VCaP (cell line): Measurements from ENCODE around the gene POLR3C.

Experiments used
- H3K27ac ChIP-seq: fragments of 450-650 bp; 2 replicates; pipeline ENCODE4 v1.5.1; 2017
- TF ChIP-seq, protein P1 (sequence below): fragments of 450-650 bp; conservative IDR thresholded peaks from 2 replicates; pipeline ENCODE4 v1.5.1; 2017; ENCODE audit warnings: mild to moderate bottlenecking, moderate library complexity

POLR3C gene

DNA sequence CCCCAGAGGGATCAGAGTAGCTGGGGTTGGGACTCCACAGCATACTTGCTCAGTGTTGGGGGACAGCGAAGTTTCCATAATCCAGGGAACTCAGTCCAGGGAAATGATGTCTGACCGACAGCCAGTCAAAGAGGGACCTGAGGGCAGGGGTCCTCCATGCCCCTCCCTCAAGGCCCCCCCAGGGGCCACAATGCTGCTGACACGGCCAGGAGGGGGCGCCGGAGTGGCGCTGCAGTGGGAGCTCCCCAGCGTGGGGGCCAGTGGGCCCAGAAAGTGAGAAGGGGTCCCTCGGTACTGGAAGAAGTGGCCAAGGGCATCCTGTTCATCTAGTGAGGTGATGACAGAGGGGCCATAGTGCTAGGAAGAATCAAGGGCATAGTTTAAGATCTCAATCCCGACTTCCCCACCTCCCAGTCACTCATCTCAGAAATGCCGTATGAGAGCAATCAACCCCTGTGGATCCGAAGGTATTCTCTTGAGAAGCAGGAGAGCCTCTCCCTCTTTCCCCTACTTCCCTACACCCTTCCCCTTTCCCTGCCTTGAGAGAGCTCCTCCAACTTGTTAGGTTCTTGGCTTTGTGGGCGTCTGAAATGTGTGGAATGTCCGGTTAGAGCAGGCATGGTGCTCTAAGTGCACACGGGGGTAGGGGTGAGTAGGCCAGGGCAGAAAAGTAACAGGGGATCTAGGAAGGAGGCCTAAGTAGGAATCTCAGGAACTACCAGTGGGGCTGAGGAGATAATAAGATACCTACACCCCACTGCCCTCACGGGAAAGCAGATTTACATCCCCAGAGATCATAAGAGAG is 25.6 kb downstream of the POLR3C start:
- TF ChIP-seq, protein P1, sequence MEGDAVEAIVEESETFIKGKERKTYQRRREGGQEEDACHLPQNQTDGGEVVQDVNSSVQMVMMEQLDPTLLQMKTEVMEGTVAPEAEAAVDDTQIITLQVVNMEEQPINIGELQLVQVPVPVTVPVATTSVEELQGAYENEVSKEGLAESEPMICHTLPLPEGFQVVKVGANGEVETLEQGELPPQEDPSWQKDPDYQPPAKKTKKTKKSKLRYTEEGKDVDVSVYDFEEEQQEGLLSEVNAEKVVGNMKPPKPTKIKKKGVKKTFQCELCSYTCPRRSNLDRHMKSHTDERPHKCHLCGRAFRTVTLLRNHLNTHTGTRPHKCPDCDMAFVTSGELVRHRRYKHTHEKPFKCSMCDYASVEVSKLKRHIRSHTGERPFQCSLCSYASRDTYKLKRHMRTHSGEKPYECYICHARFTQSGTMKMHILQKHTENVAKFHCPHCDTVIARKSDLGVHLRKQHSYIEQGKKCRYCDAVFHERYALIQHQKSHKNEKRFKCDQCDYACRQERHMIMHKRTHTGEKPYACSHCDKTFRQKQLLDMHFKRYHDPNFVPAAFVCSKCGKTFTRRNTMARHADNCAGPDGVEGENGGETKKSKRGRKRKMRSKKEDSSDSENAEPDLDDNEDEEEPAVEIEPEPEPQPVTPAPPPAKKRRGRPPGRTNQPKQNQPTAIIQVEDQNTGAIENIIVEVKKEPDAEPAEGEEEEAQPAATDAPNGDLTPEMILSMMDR = peak; percentile 20; the same call in 1 of the 2 replicates
- H3K27ac ChIP-seq = no peak overlapping the region

- no peak overlapping the region for H3K27ac ChIP-seq
- TF ChIP-seq, protein P1 = no peak
Observed at GRCh38 chr1:145855426-145855948, 31.5 kb downstream of the POLR3C start.

- H3K27ac ChIP-seq = no peak overlapping the region
- TF ChIP-seq, protein P1 = no peak
Observed at GRCh38 chr1:145857170-145857569, 33.2 kb downstream of the POLR3C start.

DNA sequence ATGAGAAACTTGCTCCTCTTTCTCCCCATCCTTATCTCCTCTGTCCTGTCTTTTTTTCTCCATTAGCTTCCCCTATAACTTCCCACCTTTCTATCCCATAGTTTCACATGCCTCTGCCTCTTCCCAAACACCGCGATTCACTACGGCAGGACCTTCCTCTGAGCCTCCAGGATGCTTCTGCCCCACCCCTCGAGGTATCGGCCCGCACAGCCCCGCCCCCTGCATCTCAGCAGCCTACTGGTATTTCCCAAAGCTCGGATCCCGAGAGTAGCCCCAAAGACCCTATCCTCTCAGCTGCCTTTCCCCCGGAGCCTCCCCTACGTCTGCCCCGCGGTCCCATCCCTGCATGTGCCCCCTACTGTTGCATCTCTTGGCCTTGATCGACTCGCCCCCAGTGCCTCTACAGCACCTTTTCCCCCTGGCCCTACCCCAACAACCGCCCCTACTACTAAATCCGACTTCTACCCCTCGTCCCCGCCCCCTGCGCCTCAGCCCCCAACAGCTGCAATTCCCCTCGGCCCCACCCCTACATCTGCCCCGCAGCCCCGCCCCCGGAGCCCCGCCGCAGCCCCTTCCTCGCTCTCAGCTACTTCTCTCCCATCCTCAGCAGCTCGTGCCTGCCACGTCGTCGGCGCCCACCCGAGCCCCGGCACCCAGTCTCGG is 34.4 kb downstream of the POLR3C start:
- TF ChIP-seq, protein P1 = no peak
- peak overlapping the region; percentile 73 for H3K27ac ChIP-seq

DNA sequence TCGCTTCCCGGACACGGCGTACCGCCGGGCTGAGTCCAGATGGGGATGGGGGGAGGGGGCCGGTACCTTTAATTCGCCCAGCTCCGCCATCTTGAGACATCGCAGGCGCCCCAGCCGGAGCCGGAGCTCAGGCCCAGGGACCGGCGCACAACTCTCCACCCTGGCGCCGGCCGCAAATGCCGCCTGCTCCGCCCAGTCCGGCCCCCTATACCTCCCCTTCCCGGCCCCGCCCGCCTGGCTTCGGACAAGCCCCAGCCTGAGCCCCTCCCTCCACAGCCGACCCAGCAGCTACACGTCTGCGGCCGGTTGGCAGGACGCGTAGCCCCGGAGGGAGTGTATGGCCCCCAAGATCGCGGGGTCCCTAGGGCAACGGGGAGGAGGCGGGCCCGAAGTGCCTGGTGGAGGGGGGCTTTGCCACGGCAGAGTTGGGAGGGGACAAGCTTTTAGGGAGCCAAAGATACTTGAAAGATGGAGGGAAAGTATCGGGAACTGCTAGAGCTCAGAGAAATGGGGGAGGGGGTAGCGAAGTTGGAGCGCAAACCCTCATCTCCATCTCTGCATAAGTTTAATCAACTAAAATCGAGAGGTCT is 35.0 kb downstream of the POLR3C start, which contains the start of gene PIAS3:
PIAS3 (minus strand) TSS at position 181 of the 590 bp plus-strand sequence; CDS start at position 90, 91 bp downstream.
- TF ChIP-seq, protein P1 = no peak
- peak within 1 kb of the TSS; percentile 73 for H3K27ac ChIP-seq

DNA sequence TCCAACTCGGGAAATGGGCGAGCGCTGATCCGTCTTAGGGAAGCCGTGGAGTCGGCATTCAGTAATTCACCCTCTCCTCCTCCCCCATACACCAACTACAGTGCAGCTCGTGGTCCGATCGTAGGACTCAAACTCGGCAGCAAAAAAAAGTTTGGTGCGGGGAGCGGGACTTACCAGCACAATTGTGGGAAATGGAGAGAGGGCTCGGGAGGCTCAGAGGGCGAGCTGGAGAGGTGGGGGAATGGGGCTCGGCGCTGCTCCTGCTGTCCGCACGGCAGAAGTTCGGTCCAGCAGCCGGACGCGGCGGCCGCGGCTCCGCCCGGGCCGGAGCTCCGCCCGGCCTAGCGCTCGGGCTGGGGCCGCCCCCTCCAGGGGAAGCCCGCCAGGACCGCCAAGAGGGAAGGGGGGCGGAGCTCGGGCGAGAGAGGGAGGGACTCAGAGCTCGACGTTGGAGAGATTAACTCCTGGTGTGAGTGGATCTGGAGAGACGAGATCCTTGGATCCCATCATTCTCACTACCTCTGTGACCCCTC is 35.6 kb downstream of the POLR3C start:
- H3K27ac ChIP-seq = peak overlapping the region; percentile 73
- TF ChIP-seq, protein P1 = 0 out of 2 replicates have a peak, but pooled peaks have one; percentile 14
